AG10803 (cell line): ENCODE data around the gene MAPKAP1.

Experiments
- DNase-seq: peaks from one replicate; pipeline ENCODE4 v3.0.0; 2010; ENCODE audit warnings: low read depth
- H3K4me3 ChIP-seq: 2 replicates; pipeline ENCODE4 v1.5.1; 2011; ENCODE audit warnings: mild to moderate bottlenecking, low read length, control low read depth
- CTCF ChIP-seq: conservative IDR thresholded peaks from 2 replicates; pipeline ENCODE4 v1.5.1; 2011; ENCODE audit warnings: mild to moderate bottlenecking, low read length, control low read depth, inconsistent platforms

MAPKAP1 gene

GRCh38 chr9:125399165-125399564 lies 307.8 kb downstream of the MAPKAP1 start:
- no peak overlapping the region for H3K4me3 ChIP-seq
- no peak for TF ChIP-seq CTCF
- no peak for DNase-seq

- TF ChIP-seq CTCF = no peak
- no peak overlapping the region for H3K4me3 ChIP-seq
- no peak for DNase-seq
These were observed 308.8 kb downstream of the MAPKAP1 start for GRCh38 chr9:125398243-125398642.

GRCh38 chr9:125397736-125398135 lies 309.3 kb downstream of the MAPKAP1 start:
- DNase-seq = no peak
- H3K4me3 ChIP-seq = no peak overlapping the region
- no peak for TF ChIP-seq CTCF

- DNase-seq = no peak
- no peak for TF ChIP-seq CTCF
These were observed 310.2 kb downstream of the MAPKAP1 start for GRCh38 chr9:125396799-125397198.

GRCh38 chr9:125393426-125393825 lies 313.6 kb downstream of the MAPKAP1 start:
- TF ChIP-seq CTCF = no peak
- no peak overlapping the region for H3K4me3 ChIP-seq
- DNase-seq = peak; percentile 39

More at GRCh38 chr9:125396799-125397198, 310.2 kb downstream of the MAPKAP1 start:
- no peak overlapping the region for H3K4me3 ChIP-seq

- no peak overlapping the region for H3K4me3 ChIP-seq
- no peak for TF ChIP-seq CTCF
- no peak for DNase-seq
These were observed 315.3 kb downstream of the MAPKAP1 start for GRCh38 chr9:125391704-125392103.

GRCh38 chr9:125388978-125389377 lies 318.0 kb downstream of the MAPKAP1 start:
- DNase-seq = no peak
- no peak overlapping the region for H3K4me3 ChIP-seq
- TF ChIP-seq CTCF = no peak
